Suprapubic skin (tissue), 4 donors: ENCODE results near the gene DDA1. TPM values are rescaled to one million over a fixed set of nuclear protein-coding genes. Genes with fewer than 3 reads are reported as not detected.
A peak's percentile ranks its signal among the peaks of the same experiment; 100 is the strongest.

Source experiments
- DNase-seq, 2 donors: peaks; one replicate each; pipeline ENCODE4 v3.0.0-alpha.2; 2019; ENCODE audit warnings: low spot score in 2 of 2
- H3K27ac ChIP-seq: fragments of 200-600 bp; sonication (generic); one replicate; pipeline ENCODE4 v1.5.1; 2019
- H3K27me3 ChIP-seq: fragments of 200-600 bp; sonication (generic); one replicate; pipeline ENCODE4 v1.5.1; 2019
- H3K36me3 ChIP-seq: fragments of 200-600 bp; sonication (generic); one replicate; pipeline ENCODE4 v1.5.1; 2019
- H3K4me1 ChIP-seq: fragments of 200-600 bp; sonication (generic); one replicate; pipeline ENCODE4 v1.5.1; 2019
- H3K4me3 ChIP-seq: fragments of 200-600 bp; sonication (generic); one replicate; pipeline ENCODE4 v1.5.1; 2019; ENCODE audit warnings: mild to moderate bottlenecking
- H3K9me3 ChIP-seq: fragments of 200-600 bp; sonication (generic); one replicate; pipeline ENCODE4 v1.5.1; 2019
- EP300 ChIP-seq: sonication (generic); formaldehyde crosslinking; IDR thresholded peaks from one replicate; pipeline ENCODE4 v1.6.1; 2017; ENCODE audit warnings: antibody characterized with exemption
- POLR2A ChIP-seq, 2 donors: fragments of 450-650 bp; IDR thresholded peaks; one replicate each; pipeline ENCODE4 v1.6.1; 2017; ENCODE audit warnings: antibody characterized with exemption in 2 of 2, mild to moderate bottlenecking in 2 of 2, moderate library complexity in 2 of 2
- POLR2AphosphoS5 ChIP-seq, 3 donors: sonication (generic); formaldehyde crosslinking; IDR thresholded peaks; one replicate each; pipeline ENCODE4 v1.6.1; 2017; ENCODE audit warnings: antibody characterized with exemption in 3 of 3
- WGBS: methylation state at CpG from one replicate; pipeline ENCODE4 v1.1.5; 2018; 5-methylcytosine and 5-hydroxymethylcytosine counted together
- total RNA-seq, 4 donors: library from RNA; depleted of rRNA; stranded (reverse); fragments of >200 nt; gene quantifications; one replicate each; pipeline ENCODE4 v1.1.0, GENCODE V29; 2016
- TF ChIP-seq, protein P1 (sequence below), 2 donors: fragments of 200-600 bp in 1 of 2; fragments of 450-650 bp in 1 of 2; sonication (generic) in 1 of 2; IDR thresholded peaks; one replicate each; pipeline ENCODE4 v1.5.1; 2016 to 2019; ENCODE audit warnings: antibody characterized with exemption in 2 of 2, mild to moderate bottlenecking in 1 of 2, moderate library complexity in 1 of 2

Gene DDA1
- total RNA-seq, 4 donors from 2014 or later = 17.9 to 35.2 (median 22.8) TPM

DNA sequence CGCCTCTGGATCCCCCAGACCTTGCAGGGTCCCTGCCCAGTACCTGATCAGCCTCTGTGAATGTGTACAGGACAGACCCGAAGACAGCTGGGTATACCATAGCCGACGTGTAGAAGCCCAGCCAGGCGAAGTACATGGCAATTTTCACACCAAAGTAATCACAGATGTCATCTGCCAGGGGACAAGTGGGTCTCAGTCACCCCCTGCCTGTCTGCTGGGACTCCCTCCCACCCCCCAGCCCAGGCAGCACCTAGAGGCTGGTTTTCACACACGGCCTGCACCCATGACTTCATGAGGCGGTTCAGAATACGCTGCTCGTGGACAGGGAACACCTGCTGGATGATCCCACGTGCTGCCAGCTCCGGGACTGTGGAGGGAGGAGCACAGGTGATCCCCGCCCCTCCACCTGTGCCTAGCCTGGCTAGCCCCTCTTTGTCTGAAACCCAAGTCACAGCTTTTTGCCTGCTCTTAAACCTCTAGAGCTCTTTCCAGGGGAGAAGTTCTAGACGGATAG, 21.7 kb downstream of the DDA1 start:
- TF ChIP-seq POLR2AphosphoS5 (IDR thresholded peaks at IDR 0.05) (no peak), POLR2A (IDR thresholded peaks at IDR 0.05) (no peak), EP300 (no peak)
- TF ChIP-seq, protein P1, sequence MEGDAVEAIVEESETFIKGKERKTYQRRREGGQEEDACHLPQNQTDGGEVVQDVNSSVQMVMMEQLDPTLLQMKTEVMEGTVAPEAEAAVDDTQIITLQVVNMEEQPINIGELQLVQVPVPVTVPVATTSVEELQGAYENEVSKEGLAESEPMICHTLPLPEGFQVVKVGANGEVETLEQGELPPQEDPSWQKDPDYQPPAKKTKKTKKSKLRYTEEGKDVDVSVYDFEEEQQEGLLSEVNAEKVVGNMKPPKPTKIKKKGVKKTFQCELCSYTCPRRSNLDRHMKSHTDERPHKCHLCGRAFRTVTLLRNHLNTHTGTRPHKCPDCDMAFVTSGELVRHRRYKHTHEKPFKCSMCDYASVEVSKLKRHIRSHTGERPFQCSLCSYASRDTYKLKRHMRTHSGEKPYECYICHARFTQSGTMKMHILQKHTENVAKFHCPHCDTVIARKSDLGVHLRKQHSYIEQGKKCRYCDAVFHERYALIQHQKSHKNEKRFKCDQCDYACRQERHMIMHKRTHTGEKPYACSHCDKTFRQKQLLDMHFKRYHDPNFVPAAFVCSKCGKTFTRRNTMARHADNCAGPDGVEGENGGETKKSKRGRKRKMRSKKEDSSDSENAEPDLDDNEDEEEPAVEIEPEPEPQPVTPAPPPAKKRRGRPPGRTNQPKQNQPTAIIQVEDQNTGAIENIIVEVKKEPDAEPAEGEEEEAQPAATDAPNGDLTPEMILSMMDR (IDR thresholded peaks at IDR 0.05) = no peak

DNA sequence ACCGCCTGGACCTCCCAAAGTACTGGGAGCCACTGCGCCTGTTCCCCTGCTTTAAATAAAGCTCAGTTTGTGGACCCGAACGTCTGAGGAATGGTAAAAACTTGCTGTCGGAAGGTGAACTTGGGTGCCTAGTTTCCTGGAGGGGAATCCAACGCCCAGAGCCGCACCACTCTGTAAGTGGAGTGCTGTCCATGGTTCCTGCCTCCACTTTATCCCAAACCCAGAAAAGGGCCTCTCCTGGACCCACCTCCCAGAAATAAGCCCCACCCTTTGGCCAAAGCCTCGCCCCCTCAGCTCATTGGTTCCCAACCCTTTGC, 23.0 kb downstream of the DDA1 start:
- Histone ChIP-seq H3K27me3 (peaks cover 13% of the 10 kb centered on the region), H3K36me3 (no peaks in the 10 kb centered on the region), H3K4me3 (no peak overlapping the region), H3K4me1 (peaks cover 53% of the 10 kb centered on the region), H3K27ac (no peak overlapping the region), H3K9me3 (no peaks in the 10 kb centered on the region)
- no peak for TF ChIP-seq POLR2AphosphoS5 (IDR thresholded peaks at IDR 0.05)
- no peak for TF ChIP-seq POLR2A (IDR thresholded peaks at IDR 0.05)
- TF ChIP-seq, protein P1 (IDR thresholded peaks at IDR 0.05) = no peak
- TF ChIP-seq EP300 = no peak
- 94% methylated on average over 8 of the region's 8 CpGs for WGBS
- DNase-seq = no peak

More for the DNA sequence above, 21.7 kb downstream of the DDA1 start:
- no peak overlapping the region for H3K4me3 ChIP-seq
- no peak for DNase-seq
- peaks cover 56% of the 10 kb centered on the region for H3K4me1 ChIP-seq
- H3K36me3 ChIP-seq = no peaks in the 10 kb centered on the region
- H3K9me3 ChIP-seq = no peaks in the 10 kb centered on the region
- H3K27ac ChIP-seq = no peak overlapping the region
- WGBS = 87% methylated on average over 8 of the region's 13 CpGs
- peaks cover 13% of the 10 kb centered on the region for H3K27me3 ChIP-seq

DNA sequence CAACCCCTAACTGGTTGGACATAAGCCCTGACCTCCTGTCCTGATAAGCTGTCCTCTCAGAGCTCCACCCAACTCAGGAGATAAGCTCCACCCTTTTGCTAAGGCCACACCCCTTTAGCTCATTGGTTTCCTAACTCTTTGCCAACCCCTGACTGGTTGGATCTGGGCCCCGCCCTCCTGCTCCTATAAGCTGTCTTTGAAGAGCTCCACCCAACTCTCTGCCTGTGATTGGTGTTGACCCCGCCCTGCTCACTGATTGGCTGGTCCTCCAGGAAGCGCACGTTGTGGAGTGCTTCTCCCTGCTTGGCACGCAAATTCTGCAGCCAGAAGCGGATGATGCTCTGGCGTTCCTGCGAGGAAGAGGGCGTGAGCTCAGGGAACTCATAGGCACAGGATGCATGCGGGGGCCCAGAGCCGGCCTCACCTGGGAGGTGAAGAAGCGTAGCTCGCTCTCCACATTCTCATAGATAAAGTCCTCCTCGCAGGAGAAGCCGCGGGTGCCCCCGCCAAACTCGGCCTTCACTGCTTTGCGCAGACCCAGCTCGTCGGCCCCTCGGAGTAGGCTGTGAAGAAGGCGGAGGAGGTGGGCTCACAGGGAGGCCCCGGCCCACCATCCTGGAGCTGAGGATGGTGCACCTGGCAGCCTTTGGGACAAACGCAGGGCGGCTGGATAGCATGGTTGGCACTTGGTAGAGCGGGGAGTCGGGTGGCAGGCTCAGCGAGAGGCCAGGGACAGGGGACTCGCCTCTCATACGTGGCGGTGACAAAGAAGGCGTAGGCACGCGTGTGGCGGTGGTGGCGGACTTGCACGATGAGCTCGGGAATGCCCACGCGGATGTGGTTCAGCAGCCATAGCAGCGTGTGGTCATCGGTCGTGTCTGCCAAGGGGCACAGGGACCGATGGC, 23.6 kb downstream of the DDA1 start:
- peaks cover 51% of the 10 kb centered on the region for H3K4me1 ChIP-seq

GRCh38 chr19:17333611-17334413, 24.4 kb downstream of the DDA1 start:
- WGBS = 31% methylated on average over 18 of the region's 52 CpGs
- peak overlapping the region; percentile 78 for H3K27ac ChIP-seq
- DNase-seq = peak in 1 of 2 donors; percentile 76
- H3K9me3 ChIP-seq = no peaks in the 10 kb centered on the region
- peaks cover 51% of the 10 kb centered on the region for H3K4me1 ChIP-seq
- peaks cover 13% of the 10 kb centered on the region for H3K27me3 ChIP-seq
- H3K4me3 ChIP-seq = peak overlapping the region; percentile 74
- H3K36me3 ChIP-seq = no peaks in the 10 kb centered on the region
- no peak for TF ChIP-seq POLR2AphosphoS5 (IDR thresholded peaks at IDR 0.05)
- TF ChIP-seq EP300 = no peak
- TF ChIP-seq POLR2A (IDR thresholded peaks at IDR 0.05) = no peak
- TF ChIP-seq, protein P1 (IDR thresholded peaks at IDR 0.05) = no peak

More for the DNA sequence above, 23.6 kb downstream of the DDA1 start:
- no peaks in the 10 kb centered on the region for H3K36me3 ChIP-seq
- no peak for TF ChIP-seq POLR2AphosphoS5 (IDR thresholded peaks at IDR 0.05)
- TF ChIP-seq POLR2A (IDR thresholded peaks at IDR 0.05) = peak in 1 of 2 donors; percentile 11
- TF ChIP-seq EP300 = no peak
- TF ChIP-seq, protein P1 (IDR thresholded peaks at IDR 0.05) = no peak
- DNase-seq = peak in 1 of 2 donors; percentile 66
- 93% methylated on average over 45 of the region's 45 CpGs for WGBS
- H3K27me3 ChIP-seq = peaks cover 13% of the 10 kb centered on the region
- no peaks in the 10 kb centered on the region for H3K9me3 ChIP-seq
- no peak overlapping the region for H3K27ac ChIP-seq
- no peak overlapping the region for H3K4me3 ChIP-seq
